Measurements from ENCODE around the gene ASIC4.

The ASIC4 gene

GRCh38 chr2:219537657-219538488, 23.6 kb downstream of the ASIC4 start:
- no peak for DNase-seq (ENCODE audit: extremely low spot score)
- TF ChIP-seq, protein P1, sequence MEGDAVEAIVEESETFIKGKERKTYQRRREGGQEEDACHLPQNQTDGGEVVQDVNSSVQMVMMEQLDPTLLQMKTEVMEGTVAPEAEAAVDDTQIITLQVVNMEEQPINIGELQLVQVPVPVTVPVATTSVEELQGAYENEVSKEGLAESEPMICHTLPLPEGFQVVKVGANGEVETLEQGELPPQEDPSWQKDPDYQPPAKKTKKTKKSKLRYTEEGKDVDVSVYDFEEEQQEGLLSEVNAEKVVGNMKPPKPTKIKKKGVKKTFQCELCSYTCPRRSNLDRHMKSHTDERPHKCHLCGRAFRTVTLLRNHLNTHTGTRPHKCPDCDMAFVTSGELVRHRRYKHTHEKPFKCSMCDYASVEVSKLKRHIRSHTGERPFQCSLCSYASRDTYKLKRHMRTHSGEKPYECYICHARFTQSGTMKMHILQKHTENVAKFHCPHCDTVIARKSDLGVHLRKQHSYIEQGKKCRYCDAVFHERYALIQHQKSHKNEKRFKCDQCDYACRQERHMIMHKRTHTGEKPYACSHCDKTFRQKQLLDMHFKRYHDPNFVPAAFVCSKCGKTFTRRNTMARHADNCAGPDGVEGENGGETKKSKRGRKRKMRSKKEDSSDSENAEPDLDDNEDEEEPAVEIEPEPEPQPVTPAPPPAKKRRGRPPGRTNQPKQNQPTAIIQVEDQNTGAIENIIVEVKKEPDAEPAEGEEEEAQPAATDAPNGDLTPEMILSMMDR (IDR thresholded peaks at IDR 0.05; ENCODE audit: control extremely low read depth, extremely low read depth, low read depth, missing control alignments): no peak
- ChIA-PET POLR2A (no interaction called here), CTCF (interaction anchor here (1.2 to 8.1 kb wide), 7 partner anchors 10 to 152 kb away, joined by 3 to 153 read pairs (median 6); partner anchors contain the start of gene GMPPA)

- CTCF ChIA-PET: interaction anchor here (1.0 to 8.1 kb wide), 7 partner anchors 11 to 151 kb away, joined by 3 to 153 read pairs (median 6); partner anchors contain the start of gene GMPPA
- no peak for DNase-seq (ENCODE audit: extremely low spot score)
- TF ChIP-seq, protein P1 (IDR thresholded peaks at IDR 0.05; ENCODE audit: control extremely low read depth, extremely low read depth, low read depth, missing control alignments): no peak
- POLR2A ChIA-PET: no interaction called here
Measured at GRCh38 chr2:219538504-219538951, 24.2 kb downstream of the ASIC4 start.

DNA sequence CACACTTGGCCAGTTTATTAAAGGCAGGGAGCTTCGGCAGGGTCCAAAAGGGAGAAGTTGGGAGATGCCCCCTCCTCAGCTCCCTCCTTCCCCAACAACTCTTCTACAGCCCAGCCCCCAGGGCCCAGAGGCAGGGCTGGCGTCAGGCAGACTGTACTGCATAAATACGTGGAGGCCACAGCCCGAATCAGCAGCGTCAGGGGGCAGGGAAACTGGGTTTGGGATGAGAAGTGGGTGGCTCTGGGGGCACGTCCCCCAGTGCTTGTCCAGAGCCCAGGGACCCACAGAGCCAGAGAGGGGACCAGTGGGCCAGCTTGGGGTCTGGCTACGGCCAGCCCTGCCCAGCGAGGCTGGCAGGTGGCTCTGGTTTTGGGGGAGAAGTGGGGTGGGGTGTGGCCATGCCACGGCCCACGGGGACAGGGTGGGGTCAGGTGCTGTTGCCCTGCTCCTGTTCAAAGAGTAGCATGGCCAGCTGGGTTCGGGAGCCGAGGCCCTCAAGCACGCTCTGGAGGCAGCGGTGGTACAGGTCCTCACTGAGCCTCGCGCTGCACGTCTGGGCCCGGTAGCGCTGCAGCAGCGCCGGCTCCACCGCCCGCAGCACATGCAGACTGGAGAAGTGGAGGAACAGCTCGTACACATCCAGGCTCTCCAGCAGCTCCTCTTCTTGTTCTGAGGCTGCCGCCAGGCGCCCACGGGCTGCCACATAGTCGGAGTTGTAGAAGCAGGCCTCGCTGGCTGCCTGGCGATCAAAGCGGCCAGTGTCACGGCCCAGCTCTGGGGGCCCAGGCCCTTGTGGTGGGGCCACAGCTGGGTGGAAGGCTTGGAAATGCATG, 24.9 kb downstream of the ASIC4 start:
- no peak for DNase-seq (ENCODE audit: extremely low spot score)
- POLR2A ChIA-PET: no interaction called here
- CTCF ChIA-PET: interaction anchor here (1.0 to 8.1 kb wide), 7 partner anchors 11 to 150 kb away, joined by 3 to 153 read pairs (median 7); partner anchors contain the start of gene GMPPA
- TF ChIP-seq, protein P1 (IDR thresholded peaks at IDR 0.05; ENCODE audit: control extremely low read depth, extremely low read depth, low read depth, missing control alignments): no peak

GRCh38 chr2:219539926-219540678, 25.8 kb downstream of the ASIC4 start:
- ChIA-PET CTCF (interaction anchor here (0.7 to 8.1 kb wide), 31 partner anchors 12 to 1268 kb away, joined by 3 to 153 read pairs (median 6); partner anchors contain the start of gene GMPPA), POLR2A (no interaction called here)
- DNase-seq (ENCODE audit: extremely low spot score): no peak
- TF ChIP-seq, protein P1 (IDR thresholded peaks at IDR 0.05; ENCODE audit: control extremely low read depth, extremely low read depth, low read depth, missing control alignments): no peak

DNA sequence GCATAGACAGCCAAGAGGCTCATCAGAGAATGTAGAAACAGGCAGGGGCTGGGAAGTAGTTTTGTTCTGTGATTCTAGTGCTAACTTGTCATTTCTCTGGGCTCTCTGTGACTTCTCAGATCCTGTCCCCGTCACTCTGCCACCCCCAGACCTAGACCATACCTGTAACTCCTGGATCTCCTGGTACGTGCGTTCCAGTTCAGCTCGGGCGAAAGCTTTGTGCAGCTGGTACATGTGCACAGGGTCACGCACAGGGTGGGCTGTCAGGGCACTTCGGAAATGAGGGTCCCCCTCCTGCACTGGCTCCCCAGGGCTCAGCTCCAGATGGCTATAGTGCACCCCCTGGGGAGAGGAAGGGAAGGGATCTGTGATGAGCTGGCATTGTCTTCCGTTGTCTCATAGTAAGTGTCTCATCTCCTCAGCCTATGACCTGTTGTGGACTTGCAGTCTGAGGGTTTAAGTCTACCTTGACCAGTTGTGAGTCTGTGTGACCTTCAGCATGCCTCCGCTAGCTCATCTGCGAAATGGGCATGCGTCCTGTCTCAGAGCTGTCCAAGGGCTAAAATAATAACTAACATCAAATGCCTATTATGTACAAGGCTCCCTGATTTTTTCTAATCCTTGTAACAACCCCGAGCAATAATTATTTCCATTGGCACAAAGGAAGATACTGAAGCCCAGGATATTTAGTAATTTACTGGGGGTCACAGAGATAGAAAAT, 26.7 kb downstream of the ASIC4 start:
- CTCF ChIA-PET: interaction anchor here (0.6 to 8.1 kb wide), 50 partner anchors 8 to 1269 kb away, joined by 3 to 153 read pairs (median 5); partner anchors contain the start of genes GMPPA and STK11IP
- DNase-seq (ENCODE audit: extremely low spot score): no peak
- TF ChIP-seq, protein P1 (IDR thresholded peaks at IDR 0.05; ENCODE audit: control extremely low read depth, extremely low read depth, low read depth, missing control alignments): no peak
- POLR2A ChIA-PET: no interaction called here
